GM18951 (cell line): ENCODE results near the gene OR52B2.
"Not testable (repeated sequence)": the region's sequence is repeated elsewhere in the genome, so short reads cannot be mapped to it uniquely, and the experiment has no call there.

Experiments
- POLR2A ChIP-seq: IDR thresholded peaks from 4 replicates; pipeline ENCODE4 v1.6.1; 2011; ENCODE audit warnings: mild to moderate bottlenecking; ENCODE audit not compliant: insufficient read length, insufficient read depth; ENCODE audit errors: extremely low read depth
- in situ Hi-C: fragments of 300-500 bp; cut with MboI; formaldehyde crosslinking; loops from one replicate; pipeline ENCODE4 v1.12.0; 2022; ENCODE audit warnings: low sequenced_read_pairs, mixed read lengths, inconsistent platforms; ENCODE audit not compliant: unreplicated experiment

The OR52B2 gene

DNA sequence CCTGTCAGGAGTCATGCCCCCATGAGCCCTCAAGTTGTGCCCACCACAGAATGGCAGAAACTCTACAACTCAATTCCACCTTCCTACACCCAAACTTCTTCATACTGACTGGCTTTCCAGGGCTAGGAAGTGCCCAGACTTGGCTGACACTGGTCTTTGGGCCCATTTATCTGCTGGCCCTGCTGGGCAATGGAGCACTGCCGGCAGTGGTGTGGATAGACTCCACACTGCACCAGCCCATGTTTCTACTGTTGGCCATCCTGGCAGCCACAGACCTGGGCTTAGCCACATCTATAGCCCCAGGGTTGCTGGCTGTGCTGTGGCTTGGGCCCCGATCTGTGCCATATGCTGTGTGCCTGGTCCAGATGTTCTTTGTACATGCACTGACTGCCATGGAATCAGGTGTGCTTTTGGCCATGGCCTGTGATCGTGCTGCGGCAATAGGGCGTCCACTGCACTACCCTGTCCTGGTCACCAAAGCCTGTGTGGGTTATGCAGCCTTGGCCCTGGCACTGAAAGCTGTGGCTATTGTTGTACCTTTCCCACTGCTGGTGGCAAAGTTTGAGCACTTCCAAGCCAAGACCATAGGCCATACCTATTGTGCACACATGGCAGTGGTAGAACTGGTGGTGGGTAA, 29.2 kb upstream of the OR52B2 start, which contains the start of gene OR52W1:
OR52W1 (plus strand) TSS at position 51 of the 637 bp plus-strand sequence; CDS start at position 51, 0 bp downstream.
- in situ Hi-C loops = no loop called here
- TF ChIP-seq POLR2A = no peak

DNA sequence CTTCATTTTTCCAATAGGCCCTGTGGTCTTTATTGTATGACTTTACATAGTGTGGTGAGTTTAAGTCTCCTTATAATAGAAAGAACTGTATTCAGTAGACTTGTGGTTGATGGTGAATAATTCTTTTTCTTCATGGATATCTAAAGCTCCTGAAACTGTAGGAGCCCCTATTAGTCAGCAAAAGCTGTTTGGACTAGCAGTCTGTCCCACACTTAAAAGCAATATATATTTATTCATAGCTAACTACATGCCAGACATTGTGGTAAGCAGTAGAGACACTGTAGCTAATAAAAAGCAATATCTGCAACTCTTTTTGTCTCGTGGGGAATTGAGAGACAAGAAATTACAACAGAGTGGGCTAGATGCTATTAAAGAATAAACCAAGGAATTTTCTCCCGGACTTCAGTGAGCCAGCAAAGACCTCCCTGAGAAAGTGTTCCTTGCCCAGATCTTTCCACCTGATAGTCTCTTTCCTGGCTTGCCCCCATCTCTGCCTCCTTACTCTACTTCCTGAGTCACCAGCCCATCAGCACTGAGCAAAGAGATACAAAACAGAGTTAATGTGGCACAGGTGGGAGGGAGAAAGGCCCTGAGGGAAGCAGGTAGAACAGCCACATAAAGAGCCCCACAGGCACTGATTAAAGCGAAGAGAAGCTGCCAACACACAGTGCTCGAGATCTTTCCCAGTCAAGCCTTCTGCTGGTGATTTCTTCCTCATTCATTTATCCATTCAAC, 27.5 kb upstream of the OR52B2 start:
- TF ChIP-seq POLR2A = no peak
- in situ Hi-C loops = no loop called here

DNA sequence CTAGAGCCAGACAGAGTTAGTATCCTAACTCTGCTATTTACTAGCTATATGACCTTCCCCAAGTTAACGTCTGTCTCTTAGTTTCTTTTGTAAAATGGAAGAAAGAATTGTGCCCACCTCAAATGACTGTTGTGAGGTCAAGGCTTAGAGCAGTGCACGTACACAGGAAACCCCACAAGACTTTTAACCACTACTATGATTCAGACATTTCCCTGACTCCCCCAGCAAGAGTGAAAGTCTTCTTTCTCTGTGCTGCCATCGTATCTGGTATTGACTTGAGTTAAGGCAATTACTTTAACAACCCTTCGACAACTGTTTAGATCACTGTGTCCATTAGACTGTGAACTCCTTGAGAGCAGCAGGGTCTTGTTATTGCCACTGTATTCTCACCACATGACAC, 26.3 kb upstream of the OR52B2 start:
- no peak for TF ChIP-seq POLR2A
- in situ Hi-C loops = no loop called here

DNA sequence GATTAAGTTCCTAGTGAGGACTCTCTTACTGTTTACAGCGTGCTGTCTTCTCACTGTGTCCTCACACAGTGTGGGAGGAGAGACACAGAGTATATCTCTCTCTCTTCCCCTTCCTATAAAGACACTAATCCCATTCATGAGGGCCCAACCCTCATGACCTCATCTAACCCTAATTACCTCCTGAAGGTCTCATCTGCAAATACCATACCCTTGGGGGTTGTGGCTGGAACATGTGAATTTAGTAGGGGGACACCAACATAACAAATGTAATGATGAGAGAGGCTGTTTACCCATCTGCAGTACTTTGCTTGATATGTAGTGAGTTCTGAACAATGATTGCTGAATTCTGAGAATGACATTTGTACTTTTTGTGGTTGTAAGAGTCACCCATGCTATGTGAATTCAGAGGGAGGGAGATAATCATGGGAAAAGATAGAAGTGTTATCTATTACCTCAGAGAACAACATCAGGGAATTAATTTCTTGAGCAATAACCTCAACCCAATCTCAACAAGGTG, 24.0 kb upstream of the OR52B2 start:
- TF ChIP-seq POLR2A = no peak
- in situ Hi-C loops = no loop called here

DNA sequence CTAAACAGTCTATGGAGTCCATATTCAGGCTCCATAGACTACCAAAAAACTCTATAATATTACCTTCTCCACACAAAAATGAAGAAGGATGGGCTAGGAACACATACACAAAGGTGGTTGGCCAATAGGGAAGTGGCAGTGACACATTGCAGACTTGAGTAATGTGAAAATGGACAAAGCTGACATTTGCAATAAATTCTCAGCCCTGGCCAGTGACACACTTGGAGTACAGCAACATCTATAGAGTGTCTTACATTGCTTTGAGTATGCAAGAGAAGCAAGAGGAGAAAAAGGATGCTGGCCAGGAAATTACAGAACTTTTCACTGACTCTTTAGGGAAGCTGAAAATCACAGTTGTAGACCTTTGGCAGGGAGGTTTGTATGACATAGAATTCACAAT, 21.6 kb upstream of the OR52B2 start:
- in situ Hi-C loops = no loop called here
- no peak for TF ChIP-seq POLR2A

DNA sequence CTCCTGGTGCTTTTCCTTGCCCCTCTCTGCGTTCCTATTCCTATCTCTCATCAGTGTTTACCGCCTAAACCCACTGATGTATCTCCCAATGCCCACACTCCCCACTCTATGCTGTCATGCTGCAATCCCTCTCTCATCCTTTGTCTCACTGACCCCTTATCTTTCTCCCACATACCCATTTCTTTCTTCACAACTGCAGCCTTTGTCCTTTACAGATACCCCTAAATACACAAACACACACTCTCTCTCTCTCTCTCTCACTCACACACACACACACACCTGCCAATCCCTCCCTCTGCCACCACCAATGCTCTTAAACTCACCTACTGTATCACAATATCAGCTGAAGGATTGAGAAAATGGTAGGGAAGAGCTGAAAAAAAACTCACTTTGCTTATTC, 5.3 kb upstream of the OR52B2 start:
- in situ Hi-C loops = no loop called here
- TF ChIP-seq POLR2A = no peak

DNA sequence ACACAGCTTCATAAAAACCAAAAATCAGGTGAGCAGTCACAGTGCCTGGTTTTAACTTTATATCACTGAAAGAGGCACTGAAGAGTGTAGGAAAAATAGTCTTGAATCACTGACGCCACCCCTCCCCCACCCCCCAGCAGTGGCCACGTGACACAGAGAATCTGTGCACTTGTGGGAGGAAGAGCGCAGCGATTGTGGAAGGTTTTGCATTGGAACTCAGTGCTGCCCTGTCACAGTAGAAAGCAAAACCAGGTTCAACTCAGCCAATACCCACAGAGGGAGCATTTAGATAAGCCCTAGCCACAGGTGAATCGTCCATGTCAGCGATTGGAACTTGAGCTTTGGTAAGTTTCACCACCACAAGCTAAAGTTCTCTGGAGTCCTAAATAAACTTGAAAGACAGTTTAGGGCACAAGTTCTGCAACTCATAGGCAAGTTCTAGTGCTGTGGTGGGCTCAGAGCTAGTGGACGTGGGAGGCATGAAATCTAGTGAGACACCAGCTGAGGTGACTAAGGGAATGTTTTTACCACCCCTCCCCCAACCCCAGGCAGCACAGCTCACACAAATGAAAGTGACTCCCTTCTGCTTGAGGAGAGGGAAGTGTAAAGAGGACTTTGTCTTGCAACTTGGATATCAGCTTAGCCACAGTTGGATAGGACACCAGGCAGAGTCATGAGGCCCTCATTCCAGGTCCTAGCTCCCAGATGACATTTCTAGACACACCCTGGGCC, 13.3 kb downstream of the OR52B2 start:
- TF ChIP-seq POLR2A = no peak
- in situ Hi-C loops = no loop called here

DNA sequence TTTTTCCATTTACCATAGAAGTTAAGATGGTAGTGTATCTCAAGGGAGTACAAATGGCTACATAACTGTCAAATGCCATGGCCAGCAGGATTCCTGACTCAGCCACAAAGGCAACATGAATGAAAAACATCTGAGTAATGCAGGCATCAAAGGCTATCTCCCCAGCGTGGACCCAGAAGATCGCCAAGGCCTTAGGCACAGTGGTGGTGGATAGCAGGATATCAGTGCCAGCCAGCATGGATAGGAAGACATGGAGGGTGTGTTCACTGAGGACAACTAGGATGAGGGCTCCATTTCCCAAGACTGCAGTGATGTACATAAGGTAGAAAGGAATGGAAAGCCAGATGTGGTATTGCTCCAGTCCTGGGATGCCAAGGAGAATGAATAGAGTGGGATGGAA, 18.0 kb downstream of the OR52B2 start:
- in situ Hi-C loops = no loop called here
- TF ChIP-seq POLR2A = no peak

DNA sequence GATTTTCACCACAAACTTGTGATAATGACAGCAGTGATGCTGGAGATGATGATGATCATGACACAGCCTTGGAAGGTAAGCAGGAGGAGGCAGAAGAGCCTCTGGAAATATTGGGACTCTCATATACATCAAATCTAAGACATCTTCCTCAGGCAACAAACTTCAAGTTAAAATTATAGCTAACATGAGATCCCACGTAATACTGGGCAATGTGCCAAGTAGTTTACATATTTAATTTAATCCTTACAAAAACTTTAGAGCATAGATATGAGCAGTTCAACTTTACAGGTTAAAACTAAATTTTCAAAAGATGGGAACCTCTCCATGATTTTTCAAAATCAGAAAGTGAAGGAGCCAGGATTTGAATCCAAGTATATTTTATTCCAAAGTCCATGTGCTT, 19.0 kb downstream of the OR52B2 start:
- in situ Hi-C loops = no loop called here

DNA sequence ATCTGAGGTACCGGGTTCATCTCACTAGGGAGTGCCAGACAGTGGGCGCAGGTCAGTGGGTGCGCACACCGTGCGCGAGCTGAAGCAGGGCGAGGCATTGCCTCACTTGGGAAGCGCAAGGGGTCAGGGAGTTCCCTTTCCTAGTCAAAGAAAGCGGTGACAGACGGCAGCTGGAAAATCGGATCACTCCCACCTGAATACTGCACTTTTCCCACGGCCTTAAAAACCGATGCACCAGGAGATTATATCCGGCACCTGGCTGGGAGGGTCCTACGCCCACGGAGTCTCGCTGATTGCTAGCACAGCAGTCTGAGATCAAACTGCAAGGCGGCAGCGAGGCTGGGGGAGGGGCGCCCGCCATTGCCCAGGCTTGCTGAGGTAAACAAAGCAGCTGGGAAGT, 26.4 kb downstream of the OR52B2 start:
- in situ Hi-C loops = not testable (repeated sequence)

More for the DNA sequence above, 19.0 kb downstream of the OR52B2 start:
- TF ChIP-seq POLR2A = no peak

DNA sequence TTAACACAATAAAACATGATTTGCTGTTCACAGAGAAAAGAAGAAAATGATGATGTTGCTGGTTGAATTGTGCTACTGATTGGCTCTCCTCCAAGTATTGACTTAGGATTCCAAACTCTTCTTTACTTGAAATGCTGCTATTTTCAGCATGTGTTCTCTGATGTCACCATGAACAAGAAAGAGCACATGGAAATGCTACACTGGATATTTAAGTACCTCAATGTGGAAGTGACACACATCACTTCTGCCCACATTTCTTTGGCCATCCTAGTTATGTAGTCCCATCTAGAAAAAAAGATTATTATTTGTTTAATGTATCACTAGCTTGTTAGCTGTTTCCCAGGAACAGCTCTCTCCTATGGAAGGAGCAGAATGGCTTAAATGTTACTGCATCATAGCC, 27.2 kb downstream of the OR52B2 start:
- in situ Hi-C loops = no loop called here
- no peak for TF ChIP-seq POLR2A

DNA sequence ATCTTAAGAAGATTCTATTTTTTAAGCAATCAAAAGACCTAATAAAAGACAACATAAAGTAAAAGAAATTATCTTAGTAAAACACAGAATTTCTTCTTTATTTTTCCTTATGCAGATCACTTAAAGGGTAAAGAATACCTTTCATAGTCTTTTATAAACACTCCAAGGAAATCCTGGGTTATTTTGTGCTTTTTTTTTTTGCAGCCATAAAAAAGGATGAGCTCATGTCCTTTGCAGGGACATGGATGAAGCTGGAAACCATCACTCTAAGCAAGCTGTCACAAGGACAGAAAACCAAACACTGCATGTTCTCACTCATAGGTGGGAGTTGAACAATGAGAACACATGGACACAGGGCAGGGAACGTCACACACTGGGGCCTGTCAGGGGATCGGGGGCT, 34.2 kb downstream of the OR52B2 start:
- in situ Hi-C loops = not testable (repeated sequence)

DNA sequence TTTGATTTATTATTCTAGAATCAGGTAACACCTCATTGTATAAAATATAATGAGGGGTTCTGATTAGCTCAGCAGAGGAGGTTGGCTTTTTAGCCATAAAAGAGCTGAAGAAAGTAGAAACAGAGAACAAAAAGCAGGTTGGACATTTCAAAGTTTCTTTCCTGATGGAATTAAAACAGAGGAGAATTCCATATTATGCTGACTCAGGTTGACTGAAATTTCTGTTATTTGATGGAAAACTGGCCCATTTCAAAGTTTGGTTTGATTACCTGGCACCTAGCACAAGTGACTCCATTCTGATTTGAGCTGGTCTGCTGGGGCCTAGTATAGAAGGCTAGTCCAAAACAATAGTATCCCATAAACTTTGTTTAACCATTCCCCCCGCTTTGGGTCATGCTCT, 37.7 kb downstream of the OR52B2 start:
- no peak for TF ChIP-seq POLR2A
- in situ Hi-C loops = no loop called here

DNA sequence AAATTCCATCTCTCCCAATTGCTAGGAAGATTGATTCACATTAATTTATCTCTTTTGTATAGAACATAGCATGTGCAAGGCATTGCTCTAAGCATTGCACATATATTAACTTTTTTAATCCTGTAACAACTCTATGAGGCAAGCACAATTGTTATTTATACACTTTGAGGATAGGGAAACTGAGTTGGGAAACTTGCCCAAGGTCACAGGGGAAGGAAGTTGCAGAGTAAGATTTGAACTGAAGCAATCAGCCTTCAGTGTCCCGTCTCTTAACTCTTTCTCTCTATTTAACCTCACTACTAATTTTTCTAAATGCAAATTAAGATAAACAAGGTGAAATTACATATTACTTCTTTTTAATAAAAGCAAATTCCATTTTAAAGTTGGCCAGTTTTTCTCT, 40.5 kb downstream of the OR52B2 start:
- in situ Hi-C loops = no loop called here
- TF ChIP-seq POLR2A = no peak

DNA sequence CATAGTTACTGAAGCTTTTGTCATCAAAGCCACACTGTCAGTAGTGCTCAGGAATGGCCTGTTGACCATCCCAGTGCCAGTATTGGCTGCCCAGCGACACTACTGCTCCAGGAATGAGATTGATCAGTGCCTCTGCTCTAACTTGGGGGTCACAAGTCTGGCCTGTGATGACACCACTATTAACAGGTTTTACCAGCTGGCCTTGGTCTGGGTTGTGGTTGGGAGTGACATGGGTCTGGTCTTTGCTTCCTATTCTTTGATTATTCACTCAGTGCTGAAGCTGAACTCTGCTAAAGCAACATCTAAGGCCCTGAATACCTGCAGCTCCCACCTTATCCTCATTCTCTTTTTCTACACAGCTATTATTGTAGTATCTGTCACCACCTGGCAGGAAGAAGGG, 41.1 kb downstream of the OR52B2 start:
- no peak for TF ChIP-seq POLR2A
- in situ Hi-C loops = no loop called here
